ENCODE measurements around the gene USP11. TPM values are rescaled to one million over a fixed set of nuclear protein-coding genes. Genes with fewer than 3 reads are reported as not detected.

USP11 gene
- total RNA-seq, 6 donors from 2014 or later = 42.9 to 103 (median 60.0) TPM

- WGBS, 2 donors = 74 to 93% methylated on average over 2 to 10 of the region's 10 CpGs
- no peak for ATAC-seq (ENCODE audit: low FRiP score in 2 of 2)
- Histone ChIP-seq H3K4me1 (no peaks in the 10 kb centered on the region), H3K27me3 (no peaks in the 10 kb centered on the region), H3K36me3 (peaks cover 0 to 66% (median 23%) of the 10 kb centered on the region in 4 donors), H3K9me3 (no peaks in the 10 kb centered on the region), H3K27ac (no peak overlapping the region), H3K4me3 (no peak overlapping the region)
- DNase-seq = no peak
- no peak for TF ChIP-seq POLR2AphosphoS5 (IDR thresholded peaks at IDR 0.05)
- TF ChIP-seq CTCF (IDR thresholded peaks at IDR 0.05) = no peak
- no peak for TF ChIP-seq EP300 (IDR thresholded peaks at IDR 0.05)
- no peak for TF ChIP-seq POLR2A (IDR thresholded peaks at IDR 0.05)
Measured at GRCh38 chrX:47242321-47242720, 9.5 kb downstream of the USP11 start.

- DNase-seq (no peak), ATAC-seq (ENCODE audit: low FRiP score in 2 of 2) (no peak)
- H3K4me1 ChIP-seq = no peaks in the 10 kb centered on the region
- H3K27ac ChIP-seq = no peak overlapping the region
- 90 to 97% methylated on average over 6 to 14 of the region's 14 CpGs for WGBS, 2 donors
- no peak for TF ChIP-seq CTCF (IDR thresholded peaks at IDR 0.05)
- no peak for TF ChIP-seq EP300 (IDR thresholded peaks at IDR 0.05)
- no peak for TF ChIP-seq POLR2AphosphoS5 (IDR thresholded peaks at IDR 0.05)
- TF ChIP-seq POLR2A (IDR thresholded peaks at IDR 0.05) = no peak
- peaks cover 0 to 73% (median 28%) of the 10 kb centered on the region in 4 donors for H3K36me3 ChIP-seq
- no peaks in the 10 kb centered on the region for H3K27me3 ChIP-seq
- no peak overlapping the region for H3K4me3 ChIP-seq
- no peaks in the 10 kb centered on the region for H3K9me3 ChIP-seq
Measured at GRCh38 chrX:47243351-47243750, 10.5 kb downstream of the USP11 start.

- peaks cover 0 to 74% (median 30%) of the 10 kb centered on the region in 4 donors for H3K36me3 ChIP-seq
- ATAC-seq (ENCODE audit: low FRiP score in 2 of 2) (no peak), DNase-seq (no peak)
- no peak overlapping the region for H3K4me3 ChIP-seq
- H3K27ac ChIP-seq = no peak overlapping the region
- H3K27me3 ChIP-seq = no peaks in the 10 kb centered on the region
- no peak for TF ChIP-seq POLR2A (IDR thresholded peaks at IDR 0.05)
- TF ChIP-seq EP300 (IDR thresholded peaks at IDR 0.05) = no peak
- no peaks in the 10 kb centered on the region for H3K9me3 ChIP-seq
- no peaks in the 10 kb centered on the region for H3K4me1 ChIP-seq
- WGBS, 2 donors = 90 to 92% methylated on average over 4 to 11 of the region's 16 CpGs
Measured at GRCh38 chrX:47244676-47245075, 11.9 kb downstream of the USP11 start.

- no peaks in the 10 kb centered on the region for H3K4me1 ChIP-seq
- no peak for TF ChIP-seq POLR2A (IDR thresholded peaks at IDR 0.05)
- no peak for TF ChIP-seq POLR2AphosphoS5 (IDR thresholded peaks at IDR 0.05)
- TF ChIP-seq EP300 (IDR thresholded peaks at IDR 0.05) = no peak
- TF ChIP-seq CTCF (IDR thresholded peaks at IDR 0.05) = no peak
- no peak for DNase-seq
- no peaks in the 10 kb centered on the region for H3K27me3 ChIP-seq
- peaks cover 0 to 70% (median 30%) of the 10 kb centered on the region in 4 donors for H3K36me3 ChIP-seq
- WGBS, 2 donors = 91 to 100% methylated on average over 8 to 10 of the region's 10 CpGs
- H3K27ac ChIP-seq = no peak overlapping the region
- no peak overlapping the region for H3K4me3 ChIP-seq
- no peak for ATAC-seq (ENCODE audit: low FRiP score in 2 of 2)
- H3K9me3 ChIP-seq = no peaks in the 10 kb centered on the region
Measured at GRCh38 chrX:47245156-47245555, 12.3 kb downstream of the USP11 start.

- no peak for DNase-seq
Measured at GRCh38 chrX:47247206-47247998, 14.6 kb downstream of the USP11 start.

GRCh38 chrX:47247999-47248320, 15.2 kb downstream of the USP11 start:
- Histone ChIP-seq H3K27ac (no peak overlapping the region), H3K36me3 (peaks cover 0 to 43% (median 17%) of the 10 kb centered on the region in 4 donors), H3K4me1 (no peaks in the 10 kb centered on the region), H3K9me3 (no peaks in the 10 kb centered on the region), H3K27me3 (no peaks in the 10 kb centered on the region), H3K4me3 (no peak overlapping the region)
- TF ChIP-seq POLR2AphosphoS5 (IDR thresholded peaks at IDR 0.05) (no peak), POLR2A (IDR thresholded peaks at IDR 0.05) (no peak), CTCF (IDR thresholded peaks at IDR 0.05) (no peak), EP300 (IDR thresholded peaks at IDR 0.05) (no peak)
- WGBS, 2 donors = 61 to 82% methylated on average over 2 to 13 of the region's 13 CpGs
- DNase-seq (no peak), ATAC-seq (ENCODE audit: low FRiP score in 2 of 2) (no peak)

More at GRCh38 chrX:47247206-47247998, 14.6 kb downstream of the USP11 start:
- H3K4me1 ChIP-seq = no peaks in the 10 kb centered on the region
- H3K27me3 ChIP-seq = no peaks in the 10 kb centered on the region
- peaks cover 0 to 48% (median 20%) of the 10 kb centered on the region in 4 donors for H3K36me3 ChIP-seq
- H3K4me3 ChIP-seq = no peak overlapping the region
- H3K9me3 ChIP-seq = no peaks in the 10 kb centered on the region
- no peak overlapping the region for H3K27ac ChIP-seq
- no peak for TF ChIP-seq EP300 (IDR thresholded peaks at IDR 0.05)
- TF ChIP-seq POLR2A (IDR thresholded peaks at IDR 0.05) = no peak
- ATAC-seq (ENCODE audit: low FRiP score in 2 of 2) = no peak
- WGBS, 2 donors = 83 to 91% methylated on average over 13 to 23 of the region's 23 CpGs

All from upper lobe of left lung (tissue), 6 donors.